Aorta (tissue), 5 donors: ENCODE data around the gene EXT2. TPM values are rescaled to one million over a fixed set of nuclear protein-coding genes. Genes with fewer than 3 reads are reported as not detected.

Experiments used
- ATAC-seq: fragments of 200-7000 bp; cut with Tn5 transposase; one replicate; pipeline ENCODE4 v1.9.1; 2022; ENCODE audit warnings: moderate library complexity; ENCODE audit not compliant: low FRiP score
- DNase-seq, 2 donors: peaks; one replicate each; pipeline ENCODE4 v3.0.0-alpha.2; 2020
- H3K27ac ChIP-seq, 2 donors: one replicate each; pipeline ENCODE4 v1.5.1; 2013; ENCODE audit warnings: low read length in 2 of 2, mild to moderate bottlenecking in 2 of 2, moderate library complexity in 2 of 2, control low read depth in 1 of 2, inconsistent platforms in 1 of 2, low read depth in 1 of 2
- H3K27me3 ChIP-seq, 2 donors: one replicate each; pipeline ENCODE4 v1.6.1; 2013; ENCODE audit warnings: control low read depth in 1 of 2, low read length in 1 of 2, mild to moderate bottlenecking in 1 of 2, moderate library complexity in 1 of 2; ENCODE audit not compliant: insufficient read depth in 2 of 2, control insufficient read depth in 1 of 2
- H3K36me3 ChIP-seq, 2 donors: one replicate each; pipeline ENCODE4 v1.6.1; 2013; ENCODE audit warnings: control low read depth in 1 of 2, low read length in 1 of 2, mild to moderate bottlenecking in 1 of 2; ENCODE audit not compliant: insufficient read depth in 2 of 2, control insufficient read depth in 1 of 2
- H3K4me1 ChIP-seq, 2 donors: one replicate each; pipeline ENCODE4 v1.6.1; 2013; ENCODE audit warnings: low read length in 2 of 2, control low read depth in 1 of 2, mild to moderate bottlenecking in 1 of 2, moderate library complexity in 1 of 2; ENCODE audit not compliant: insufficient read depth in 2 of 2, control insufficient read depth in 1 of 2
- H3K4me3 ChIP-seq, 2 donors: one replicate each; pipeline ENCODE4 v1.5.1; 2013; ENCODE audit warnings: low read length in 2 of 2, control low read depth in 1 of 2, mild to moderate bottlenecking in 1 of 2
- H3K9me3 ChIP-seq: one replicate; pipeline ENCODE4 v1.6.1; 2013; ENCODE audit warnings: mild to moderate bottlenecking, low read length; ENCODE audit not compliant: control insufficient read depth
- WGBS, 2 donors: extraction: QIAGEN DNeasy Blood & Tissue Kit; methylation state at CpG; one replicate each; pipeline ENCODE4 v1.1.7; 2013; 5-methylcytosine and 5-hydroxymethylcytosine counted together
- intact Hi-C, 2 donors: fragments of 100-400 bp; cut with DNase I; formaldehyde crosslinking; loops; one replicate each; pipeline versions ENCODE4 v1.14.2 to v1.15.0; 2022
- polyA plus RNA-seq, 2 donors: library from polyadenylated mRNA; stranded (reverse); fragments of 200-250 nt; gene quantifications; one replicate each; pipeline ENCODE4 v1.2.3, GENCODE V29; 2013
- total RNA-seq, 2 donors: library from RNA; stranded (reverse); fragmentation: NEBNext Ultra II Directional; extraction: Animal tissue kit (Norgen Biotek cat#: 25700); gene quantifications; one replicate each; pipeline ENCODE4 v1.2.1, GENCODE V29; 2021
- donor health status: healthy with polysubstance abuse.
- donor health status: Bipolar disorder and iron deficiency.
- donor health status: DM: no; HTN: no; CAD: no.
- donor health status: DM: no; HTN: no; CAD: no.
- donor health status: DM: yes; HTN: yes; CAD: no.

EXT2 gene
- total and polyA plus RNA-seq, 4 donors = 16.0 to 69.4 (median 51.6) TPM

DNA sequence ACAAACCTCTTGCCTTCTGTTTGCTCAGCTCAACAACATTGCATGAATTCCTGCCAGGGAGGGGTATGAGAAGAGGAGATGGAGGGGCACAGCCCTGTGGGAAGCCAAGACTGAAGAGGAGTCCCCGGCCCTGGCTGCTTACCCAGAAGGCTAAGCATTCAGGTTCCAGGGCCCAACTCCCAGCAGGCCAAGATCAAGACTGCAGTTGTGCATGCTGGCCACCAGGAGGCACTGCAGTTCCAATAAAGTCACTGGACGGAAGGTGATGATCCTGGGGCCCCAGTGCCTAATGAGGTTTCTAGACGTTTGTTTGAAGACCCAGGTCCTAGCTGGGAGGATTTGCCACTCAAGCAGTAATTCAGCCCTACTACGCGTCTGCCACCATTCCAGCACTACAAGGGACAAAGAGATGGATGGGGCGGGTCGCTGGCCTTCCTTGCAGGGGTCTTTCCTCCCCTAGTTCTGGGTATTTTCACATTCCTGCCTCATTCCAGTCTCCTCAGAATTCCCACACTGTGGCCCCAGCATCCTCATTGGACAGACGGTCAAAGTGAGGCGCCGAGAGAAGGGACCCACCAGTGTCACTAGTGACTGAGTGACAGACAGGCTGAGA lies 190.9 kb downstream of the EXT2 start:
- DNase-seq (peak in 1 of 2 donors; percentile 86), ATAC-seq (peak; percentile 76)
- intact Hi-C loops = loop anchor here (1.0 to 10.0 kb wide), 3 partner anchors 152 to 252 kb away; no protein-coding TSS in a partner anchor
- H3K9me3 ChIP-seq = no peaks in the 10 kb centered on the region
- no peaks in the 10 kb centered on the region for H3K36me3 ChIP-seq
- H3K4me1 ChIP-seq = no peaks in the 10 kb centered on the region
- no peak overlapping the region for H3K4me3 ChIP-seq
- no peak overlapping the region for H3K27ac ChIP-seq
- H3K27me3 ChIP-seq = no peaks in the 10 kb centered on the region
- 50 to 54% methylated on average over 10 of the region's 10 CpGs for WGBS, 2 donors

DNA sequence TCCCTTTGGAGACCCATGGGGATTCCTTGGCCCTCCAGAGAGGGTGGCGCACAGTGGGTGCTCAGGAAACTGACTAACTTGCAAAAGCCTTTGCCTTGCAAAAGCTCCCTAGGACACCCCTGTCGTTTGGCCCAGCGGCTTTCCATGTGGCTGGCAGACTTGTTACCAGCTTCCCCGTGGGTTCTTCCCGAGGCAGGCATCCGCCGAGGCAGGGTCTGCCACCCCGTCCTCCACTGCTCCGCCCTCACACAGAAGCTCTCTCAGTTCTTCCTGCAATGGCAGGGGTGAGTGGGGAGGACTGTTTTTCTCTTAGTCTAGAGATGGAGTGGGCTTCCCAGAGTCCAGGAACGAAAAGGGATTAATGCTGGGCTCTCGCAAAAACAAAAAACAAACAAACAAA lies 191.4 kb downstream of the EXT2 start:
- Histone ChIP-seq H3K4me1 (no peaks in the 10 kb centered on the region), H3K4me3 (no peak overlapping the region), H3K36me3 (no peaks in the 10 kb centered on the region), H3K9me3 (no peaks in the 10 kb centered on the region), H3K27me3 (no peaks in the 10 kb centered on the region), H3K27ac (no peak overlapping the region)
- no peak for DNase-seq
- ATAC-seq = no peak
- intact Hi-C loops = loop anchor here (1.0 to 10.0 kb wide), 3 partner anchors 152 to 251 kb away; no protein-coding TSS in a partner anchor
- 83 to 90% methylated on average over 11 of the region's 11 CpGs for WGBS, 2 donors

DNA sequence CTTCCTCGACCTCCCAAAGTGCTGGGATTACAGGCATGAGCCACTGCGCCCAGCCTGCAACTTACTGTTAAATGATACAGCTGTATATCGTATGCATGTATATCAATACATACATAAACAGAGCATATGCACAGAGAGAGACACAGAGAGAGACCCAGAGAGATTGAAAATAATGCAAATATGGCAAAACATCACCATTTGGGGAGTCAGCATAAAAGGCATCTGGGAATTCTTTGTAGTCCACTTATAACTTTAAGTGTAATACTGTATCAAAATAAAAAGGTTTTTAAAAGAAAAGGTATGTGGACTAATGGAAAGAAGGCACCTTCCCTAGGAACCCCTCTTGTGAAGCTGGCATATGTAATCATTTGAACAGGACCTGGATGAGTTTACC lies 192.7 kb downstream of the EXT2 start:
- ATAC-seq (no peak), DNase-seq (no peak)
- Histone ChIP-seq H3K27me3 (no peaks in the 10 kb centered on the region), H3K4me1 (no peaks in the 10 kb centered on the region), H3K9me3 (no peaks in the 10 kb centered on the region), H3K27ac (no peak overlapping the region), H3K36me3 (no peaks in the 10 kb centered on the region), H3K4me3 (no peak overlapping the region)
- intact Hi-C loops = loop anchor here in 1 of 2 donors (5.0 to 10.0 kb wide), 2 partner anchors 153 to 176 kb away; no protein-coding TSS in a partner anchor
- 93 to 94% methylated on average over 3 of the region's 3 CpGs for WGBS, 2 donors

DNA sequence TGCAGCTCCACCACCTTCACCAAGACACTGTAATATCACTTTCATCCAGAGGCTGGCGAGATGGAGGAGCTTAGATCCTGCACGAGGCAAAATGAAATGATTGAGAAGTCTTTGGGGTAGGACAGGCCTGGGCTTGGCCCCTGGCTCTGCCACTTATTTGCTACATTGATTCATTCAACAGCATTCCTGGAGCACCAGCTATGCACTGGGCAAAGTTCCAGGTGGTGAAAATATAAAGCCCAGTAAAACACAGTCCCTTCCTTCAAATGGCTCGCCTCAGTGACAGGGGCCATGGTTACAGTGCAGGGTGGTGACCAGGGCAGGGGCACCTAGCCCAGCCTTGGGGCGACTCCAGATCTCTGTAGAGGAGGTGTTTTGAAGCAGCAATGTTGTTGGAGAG lies 194.7 kb downstream of the EXT2 start:
- no peaks in the 10 kb centered on the region for H3K27me3 ChIP-seq
- H3K27ac ChIP-seq = no peak overlapping the region
- no peak for ATAC-seq
- H3K4me1 ChIP-seq = no peaks in the 10 kb centered on the region
- intact Hi-C loops = no loop called here
- no peak overlapping the region for H3K4me3 ChIP-seq
- DNase-seq = no peak
- H3K36me3 ChIP-seq = no peaks in the 10 kb centered on the region
- no peaks in the 10 kb centered on the region for H3K9me3 ChIP-seq
- WGBS, 2 donors = 29 to 46% methylated on average over 4 of the region's 4 CpGs

Other genes starting within 250 kb of the EXT2 start
- 10 to 100 TPM; 24.5 to 25.1 TPM for gene ALKBH3, start 214.8 kb upstream of the EXT2 start, total RNA-seq
- gene ALKBH3, start 214.8 kb upstream of the EXT2 start, polyA plus RNA-seq = 10 to 100 TPM; 12.5 to 46.3 TPM
- gene C11orf96, start 153.0 kb upstream of the EXT2 start, total RNA-seq = 1,000 to 10,000 TPM in 1 of 2 donors, 100 to 1,000 TPM in 1; 629 to 1,628 TPM
- 100 to 1,000 TPM in 1 of 2 donors, 10 to 100 TPM in 1; 67.7 to 759 TPM for gene C11orf96, start 153.0 kb upstream of the EXT2 start, polyA plus RNA-seq
- gene ACCSL, start 47.7 kb upstream of the EXT2 start, total RNA-seq = not detected
- gene ACCSL, start 47.7 kb upstream of the EXT2 start, polyA plus RNA-seq = not detected
- gene ACCS, start 29.4 kb upstream of the EXT2 start, total RNA-seq = 10 to 100 TPM; 31.7 to 88.9 TPM
- gene ACCS, start 29.4 kb upstream of the EXT2 start, polyA plus RNA-seq = 10 to 100 TPM in 1 of 2 donors, 1 to 10 TPM in 1; 8.8 to 92.5 TPM
- under 1 TPM in 1 of 2 donors, not detected in 1; 0.06 TPM for gene ALX4, start 214.5 kb downstream of the EXT2 start, total RNA-seq
- under 1 TPM in 1 of 2 donors, not detected in 1; 0.13 TPM for gene ALX4, start 214.5 kb downstream of the EXT2 start, polyA plus RNA-seq